Measurements from ENCODE around the gene AUTS2. TPM values are rescaled to one million over a fixed set of nuclear protein-coding genes. Genes with fewer than 3 reads are reported as not detected.

Gene AUTS2
- total RNA-seq, 1 experiment from 2014 or later: 256 TPM

DNA sequence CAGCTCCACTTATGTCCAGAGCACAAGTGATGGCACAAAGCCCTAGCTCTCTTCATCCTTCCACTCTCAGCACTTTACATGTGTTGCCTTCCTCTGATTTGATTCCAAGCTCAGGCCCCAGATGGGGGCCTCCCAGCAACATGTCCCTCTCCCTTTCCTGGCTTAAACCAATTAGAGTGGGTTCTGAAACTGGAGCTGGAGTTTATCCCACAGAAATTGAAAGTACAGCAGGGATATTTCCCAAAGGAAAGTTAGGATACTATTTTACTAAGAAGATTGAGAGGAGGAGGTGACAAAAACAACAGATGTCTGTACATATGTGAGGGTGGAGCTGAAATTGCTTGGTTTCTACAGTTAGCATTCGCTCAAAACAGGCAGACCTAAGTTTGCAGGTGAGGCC lies 724.6 kb downstream of the AUTS2 start:
- H3K4ac ChIP-seq (ENCODE audit: low read depth, low read length): no peak overlapping the region

More for the DNA sequence above, 724.6 kb downstream of the AUTS2 start:
- no peak overlapping the region for H3K9ac ChIP-seq (ENCODE audit: extremely low read depth, insufficient read length, low read length)
- H4K8ac ChIP-seq (replicated peaks; ENCODE audit: insufficient read length, low read depth, low read length): no peak overlapping the region
- H3K27me3 ChIP-seq (ENCODE audit: insufficient read depth, low read length): no peaks in the 10 kb centered on the region
- no peak overlapping the region for H2BK20ac ChIP-seq (ENCODE audit: low read depth, low read length, poor library complexity, severe bottlenecking)
- H3K23me2 ChIP-seq (ENCODE audit: insufficient read length, low read depth, low read length, poor library complexity, severe bottlenecking): no peaks in the 10 kb centered on the region
- no peak overlapping the region for H2AK5ac ChIP-seq (ENCODE audit: insufficient read length, low read length)
- peaks cover 2% of the 10 kb centered on the region; the same call in 1 of the 2 replicates for H3K4me1 ChIP-seq (ENCODE audit: insufficient read depth, low read length)
- H2BK15ac ChIP-seq (ENCODE audit: low read depth, low read length): no peak overlapping the region
- Mint-ChIP-seq H3K9me3 (no peaks in the 10 kb centered on the region), H3K27me3 (ENCODE audit: low read depth) (no peaks in the 10 kb centered on the region), H3K27ac (no peak overlapping the region), H3K4me1 (peaks cover 18 to 27% of the 10 kb centered on the region in 2 experiments), H3K36me3 (ENCODE audit: insufficient read depth in 1 of 3, low read depth in 3 of 3) (no peaks in the 10 kb centered on the region), H3K4me3 (no peak overlapping the region)
- no peaks in the 10 kb centered on the region for H4K20me1 ChIP-seq (ENCODE audit: control insufficient read depth, insufficient read depth, insufficient read length)
- no peak overlapping the region for H3K27ac ChIP-seq (ENCODE audit: insufficient read length, low read depth, low read length)
- H3T11ph ChIP-seq (ENCODE audit: low read length): no peak overlapping the region
- DNase-seq: no peak
- H2BK12ac ChIP-seq (ENCODE audit: insufficient read length, low read depth, low read length): no peak overlapping the region
- no peak overlapping the region for H3K23ac ChIP-seq (ENCODE audit: insufficient read length, low read depth, low read length)
- no peaks in the 10 kb centered on the region for H3K9me3 ChIP-seq (ENCODE audit: control insufficient read depth, low read depth, low read length)
- H3K18ac ChIP-seq (ENCODE audit: insufficient read length, low read depth, low read length): no peak overlapping the region
- H3K14ac ChIP-seq (ENCODE audit: insufficient read depth, low read length): no peak overlapping the region
- no peak overlapping the region for H2BK5ac ChIP-seq (ENCODE audit: insufficient read length, low read length)
- no CpG with 5 or more reads among the region's 1 CpG for WGBS (ENCODE audit: extremely low coverage, insufficient read length, low lambda C conversion rate)
- H2BK120ac ChIP-seq (ENCODE audit: low read depth, low read length, poor library complexity, severe bottlenecking): no peak overlapping the region
- H3K56ac ChIP-seq (ENCODE audit: insufficient read length, low read depth, low read length): no peak overlapping the region
- no peak overlapping the region for H4K91ac ChIP-seq (ENCODE audit: insufficient read length, low read depth, low read length)
- H4K5ac ChIP-seq (ENCODE audit: insufficient read length, low read depth, low read length): no peak overlapping the region
- H2AFZ ChIP-seq (ENCODE audit: low read length): no peak overlapping the region
- no peaks in the 10 kb centered on the region for H3K79me2 ChIP-seq (ENCODE audit: insufficient read depth, low read length)
- TF ChIP-seq, protein P1, sequence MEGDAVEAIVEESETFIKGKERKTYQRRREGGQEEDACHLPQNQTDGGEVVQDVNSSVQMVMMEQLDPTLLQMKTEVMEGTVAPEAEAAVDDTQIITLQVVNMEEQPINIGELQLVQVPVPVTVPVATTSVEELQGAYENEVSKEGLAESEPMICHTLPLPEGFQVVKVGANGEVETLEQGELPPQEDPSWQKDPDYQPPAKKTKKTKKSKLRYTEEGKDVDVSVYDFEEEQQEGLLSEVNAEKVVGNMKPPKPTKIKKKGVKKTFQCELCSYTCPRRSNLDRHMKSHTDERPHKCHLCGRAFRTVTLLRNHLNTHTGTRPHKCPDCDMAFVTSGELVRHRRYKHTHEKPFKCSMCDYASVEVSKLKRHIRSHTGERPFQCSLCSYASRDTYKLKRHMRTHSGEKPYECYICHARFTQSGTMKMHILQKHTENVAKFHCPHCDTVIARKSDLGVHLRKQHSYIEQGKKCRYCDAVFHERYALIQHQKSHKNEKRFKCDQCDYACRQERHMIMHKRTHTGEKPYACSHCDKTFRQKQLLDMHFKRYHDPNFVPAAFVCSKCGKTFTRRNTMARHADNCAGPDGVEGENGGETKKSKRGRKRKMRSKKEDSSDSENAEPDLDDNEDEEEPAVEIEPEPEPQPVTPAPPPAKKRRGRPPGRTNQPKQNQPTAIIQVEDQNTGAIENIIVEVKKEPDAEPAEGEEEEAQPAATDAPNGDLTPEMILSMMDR (conservative IDR thresholded peaks at IDR 0.05): no peak
- no peak overlapping the region for H3K4me2 ChIP-seq (ENCODE audit: insufficient read depth, insufficient read length, low read length)
- H3K79me1 ChIP-seq (ENCODE audit: insufficient read depth, low read depth, low read length, poor library complexity, severe bottlenecking): no peaks in the 10 kb centered on the region

Measured in H9 (cell line).